WTC11 (cell line): ENCODE results near the gene EVA1C. TPM values are rescaled to one million over a fixed set of nuclear protein-coding genes. Genes with fewer than 3 reads are reported as not detected.

Experiments
- ATAC-seq: fragments of 200-7000 bp; cut with Tn5 transposase; 2 replicates; pipeline ENCODE4 v1.10.0; 2021; ENCODE audit warnings: mild to moderate bottlenecking, moderate library complexity
- CTCF ChIA-PET: fragments of 300-600 bp; sonication (Branson Sonifier 250); formaldehyde crosslinking; loops from one replicate; lab custom pipeline; 2021; ENCODE audit warnings: antibody characterized with exemption; lab: Charles Lee
- POLR2A ChIA-PET: fragments of 350-600 bp; sonication (Branson Sonifier 250); formaldehyde crosslinking; loops from one replicate; lab custom pipeline; 2021; ENCODE audit warnings: antibody characterized with exemption; lab: Charles Lee
- DNase-seq: peaks from one replicate; pipeline ENCODE4 v3.0.0; 2021; ENCODE audit warnings: low spot score
- H3K27ac Mint-ChIP-seq: 2 replicates; pipeline ENCODE4 v1.8.0; 2021; ENCODE audit warnings: mixed read lengths
- H3K27me3 Mint-ChIP-seq: 2 replicates; pipeline ENCODE4 v1.8.0; 2021; ENCODE audit warnings: low read depth, mild to moderate bottlenecking, moderate library complexity, mixed read lengths
- H3K36me3 Mint-ChIP-seq: 2 replicates; pipeline ENCODE4 v1.8.0; 2021; ENCODE audit warnings: mixed read lengths
- H3K4me1 Mint-ChIP-seq: 2 replicates; pipeline ENCODE4 v1.8.0; 2022; ENCODE audit warnings: mixed read lengths
- H3K4me3 Mint-ChIP-seq: 2 replicates; pipeline ENCODE4 v1.8.0; 2021; ENCODE audit warnings: mild to moderate bottlenecking, moderate library complexity, mixed read lengths
- H3K9me3 Mint-ChIP-seq: 2 replicates; pipeline ENCODE4 v1.8.0; 2021; ENCODE audit warnings: mixed read lengths
- AR ChIP-seq: fragments of 250-450 bp; sonication (Bioruptor Pico); IDR thresholded peaks from 2 replicates; pipeline ENCODE4 v1.9.0; 2021; ENCODE audit warnings: mild to moderate bottlenecking
- CDX4 ChIP-seq: fragments of 250-450 bp; sonication (Bioruptor Pico); IDR thresholded peaks from 2 replicates; pipeline ENCODE4 v1.9.0; 2021; ENCODE audit warnings: moderate library complexity, mild to moderate bottlenecking, inconsistent platforms, borderline replicate concordance
- CREB1 ChIP-seq: sonication (generic); formaldehyde crosslinking; IDR thresholded peaks from 2 replicates; pipeline ENCODE4 v1.8.0; 2023; ENCODE audit warnings: mild to moderate bottlenecking, missing genetic modification reagents
- EMX1 ChIP-seq: fragments of 250-450 bp; sonication (Bioruptor Pico); IDR thresholded peaks from 2 replicates; pipeline ENCODE4 v1.8.0; 2021; ENCODE audit warnings: mild to moderate bottlenecking
- ERG ChIP-seq: fragments of 250-450 bp; sonication (Bioruptor Pico); IDR thresholded peaks from 2 replicates; pipeline ENCODE4 v1.8.0; 2021; ENCODE audit warnings: mild to moderate bottlenecking
- ETV6 ChIP-seq: sonication (generic); formaldehyde crosslinking; IDR thresholded peaks from 2 replicates; pipeline ENCODE4 v1.8.1; 2022; ENCODE audit warnings: mild to moderate bottlenecking, missing genetic modification reagents
- FOXK1 ChIP-seq: sonication (generic); formaldehyde crosslinking; IDR thresholded peaks from 2 replicates; pipeline ENCODE4 v1.8.0; 2022; ENCODE audit warnings: mild to moderate bottlenecking, moderate library complexity, missing genetic modification reagents
- HMGA2 ChIP-seq: fragments of 250-450 bp; sonication (Bioruptor Pico); IDR thresholded peaks from 2 replicates; pipeline ENCODE4 v1.4.0; 2021; ENCODE audit warnings: mild to moderate bottlenecking, moderate library complexity
- IRF1 ChIP-seq: sonication (generic); formaldehyde crosslinking; IDR thresholded peaks from 2 replicates; pipeline ENCODE4 v1.8.0; 2023; ENCODE audit warnings: missing genetic modification reagents
- MXD4 ChIP-seq: fragments of 250-450 bp; sonication (Bioruptor Pico); IDR thresholded peaks from 2 replicates; pipeline ENCODE4 v1.8.0; 2021; ENCODE audit warnings: mild to moderate bottlenecking, moderate library complexity, borderline replicate concordance
- NFATC4 ChIP-seq: fragments of 250-450 bp; sonication (Bioruptor Pico); IDR thresholded peaks from 2 replicates; pipeline ENCODE4 v1.9.0; 2021; ENCODE audit warnings: mild to moderate bottlenecking
- NR3C1 ChIP-seq: sonication (generic); formaldehyde crosslinking; conservative IDR thresholded peaks from 2 replicates; pipeline ENCODE4 v1.8.1; 2023; ENCODE audit warnings: low read depth, mild to moderate bottlenecking, missing genetic modification reagents
- PRRX2 ChIP-seq: fragments of 250-450 bp; sonication (Bioruptor Pico); IDR thresholded peaks from 2 replicates; pipeline ENCODE4 v1.8.0; 2021; ENCODE audit warnings: mild to moderate bottlenecking
- SP1 ChIP-seq: sonication (generic); formaldehyde crosslinking; conservative IDR thresholded peaks from 2 replicates; pipeline ENCODE4 v1.8.1; 2022; ENCODE audit warnings: missing genetic modification reagents
- ZNF121 ChIP-seq: sonication (generic); formaldehyde crosslinking; IDR thresholded peaks from 2 replicates; pipeline ENCODE4 v1.8.0; 2023; ENCODE audit warnings: missing genetic modification reagents
- ZNF396 ChIP-seq: fragments of 250-450 bp; sonication (Bioruptor Pico); IDR thresholded peaks from 2 replicates; pipeline ENCODE4 v1.8.0; 2021; ENCODE audit warnings: mild to moderate bottlenecking, moderate library complexity, borderline replicate concordance
- total RNA-seq: library from RNA; stranded (reverse); gene quantifications from 3 replicates; pipeline ENCODE4 v1.2.3, GENCODE V29; 2021
- TF ChIP-seq, protein P1 (sequence below): sonication (generic); formaldehyde crosslinking; IDR thresholded peaks from 2 replicates; pipeline ENCODE4 v1.8.1; 2023; ENCODE audit warnings: mild to moderate bottlenecking, missing genetic modification reagents
- TF ChIP-seq, protein P2 (sequence below): sonication (generic); formaldehyde crosslinking; IDR thresholded peaks from 2 replicates; pipeline ENCODE4 v1.8.0; 2023; ENCODE audit warnings: mild to moderate bottlenecking, missing genetic modification reagents

The EVA1C gene
- total RNA-seq, 1 experiment from 2014 or later = 3.1 TPM

- Mint-ChIP-seq H3K4me1 (peaks cover 2% of the 10 kb centered on the region), H3K4me3 (no peak overlapping the region), H3K9me3 (peaks cover 15% of the 10 kb centered on the region), H3K36me3 (peaks cover 4% of the 10 kb centered on the region; the same call in 1 of the 2 replicates), H3K27ac (peak overlapping the region; percentile 53), H3K27me3 (0 out of 2 replicates have a peak, but pooled peaks cover 2% of the 10 kb centered on the region)
- ChIA-PET POLR2A (no interaction called here), CTCF (interaction anchor here (0.8 to 1.2 kb wide), 5 partner anchors 22 to 114 kb away, joined by 3 to 4 read pairs (median 3); no protein-coding TSS in a partner anchor)
- TF ChIP-seq MXD4 (CRISPR knock-in tag) = no peak
- no peak for TF ChIP-seq ZNF396 (CRISPR knock-in tag)
- TF ChIP-seq, protein P1, sequence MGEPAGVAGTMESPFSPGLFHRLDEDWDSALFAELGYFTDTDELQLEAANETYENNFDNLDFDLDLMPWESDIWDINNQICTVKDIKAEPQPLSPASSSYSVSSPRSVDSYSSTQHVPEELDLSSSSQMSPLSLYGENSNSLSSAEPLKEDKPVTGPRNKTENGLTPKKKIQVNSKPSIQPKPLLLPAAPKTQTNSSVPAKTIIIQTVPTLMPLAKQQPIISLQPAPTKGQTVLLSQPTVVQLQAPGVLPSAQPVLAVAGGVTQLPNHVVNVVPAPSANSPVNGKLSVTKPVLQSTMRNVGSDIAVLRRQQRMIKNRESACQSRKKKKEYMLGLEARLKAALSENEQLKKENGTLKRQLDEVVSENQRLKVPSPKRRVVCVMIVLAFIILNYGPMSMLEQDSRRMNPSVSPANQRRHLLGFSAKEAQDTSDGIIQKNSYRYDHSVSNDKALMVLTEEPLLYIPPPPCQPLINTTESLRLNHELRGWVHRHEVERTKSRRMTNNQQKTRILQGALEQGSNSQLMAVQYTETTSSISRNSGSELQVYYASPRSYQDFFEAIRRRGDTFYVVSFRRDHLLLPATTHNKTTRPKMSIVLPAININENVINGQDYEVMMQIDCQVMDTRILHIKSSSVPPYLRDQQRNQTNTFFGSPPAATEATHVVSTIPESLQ (CRISPR knock-in tag) = no peak
- no peak for TF ChIP-seq NFATC4 (CRISPR knock-in tag)
- no peak for TF ChIP-seq SP1 (CRISPR knock-in tag)
- no peak for TF ChIP-seq NR3C1 (CRISPR knock-in tag)
- no peak for TF ChIP-seq ETV6 (CRISPR knock-in tag)
- TF ChIP-seq CREB1 (CRISPR knock-in tag) = no peak
- TF ChIP-seq IRF1 (CRISPR knock-in tag) = no peak
- TF ChIP-seq HMGA2 (CRISPR knock-in tag) = no peak
- no peak for TF ChIP-seq CDX4 (CRISPR knock-in tag)
- TF ChIP-seq ZNF121 (CRISPR knock-in tag) = no peak
- no peak for TF ChIP-seq PRRX2 (CRISPR knock-in tag)
- no peak for TF ChIP-seq ERG (CRISPR knock-in tag)
- DNase-seq (no peak), ATAC-seq (no peak)
These were observed 104.5 kb downstream of the EVA1C start for GRCh38 chr21:32516756-32517649.

DNA sequence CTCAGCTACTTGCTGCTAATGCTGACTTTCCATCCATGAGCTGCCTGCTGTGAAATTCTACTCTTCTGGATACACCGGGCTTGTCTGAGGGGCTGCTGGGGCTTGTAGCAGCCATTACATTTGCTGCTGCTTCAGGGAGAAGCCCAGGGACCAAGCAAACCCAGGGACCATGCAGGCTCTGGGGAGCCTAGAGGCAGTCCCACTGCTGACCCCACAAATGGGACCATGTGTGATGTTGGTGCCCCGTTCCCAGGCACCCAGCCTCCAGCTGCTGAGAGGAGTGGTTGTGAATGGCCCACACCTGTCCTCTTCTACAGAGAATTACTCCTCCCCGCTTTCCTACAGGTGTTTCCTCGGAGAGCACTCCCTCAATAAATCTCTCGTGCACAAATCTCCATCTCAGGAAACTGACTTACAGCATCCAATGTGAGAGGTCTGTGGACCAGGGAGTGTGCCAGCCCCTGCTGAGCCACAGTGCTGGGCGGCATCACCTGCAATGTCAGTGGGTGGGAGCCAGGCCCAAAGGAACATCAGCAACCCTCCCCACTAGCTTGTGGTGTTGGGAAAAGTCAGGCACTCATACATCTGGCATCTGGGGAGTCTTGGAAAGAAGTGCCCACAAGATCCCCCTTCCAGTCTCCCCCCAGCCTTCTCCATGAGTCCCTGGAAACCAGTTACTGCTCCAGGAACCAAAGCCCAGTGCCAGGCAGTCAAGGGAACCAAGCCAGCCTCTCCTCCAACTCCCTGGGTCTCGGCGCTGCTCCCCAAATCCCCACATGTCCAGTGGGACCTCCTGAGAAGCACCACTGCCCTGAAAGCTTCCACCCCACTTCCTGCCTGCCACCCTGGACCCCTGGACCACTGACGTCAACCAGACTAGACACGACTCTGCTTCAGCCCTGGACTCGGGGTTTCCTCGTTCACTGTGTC lies 107.7 kb downstream of the EVA1C start:
- Mint-ChIP-seq H3K27ac (peak overlapping the region; percentile 34), H3K4me3 (no peak overlapping the region), H3K36me3 (peaks cover 4% of the 10 kb centered on the region; the same call in 1 of the 2 replicates), H3K27me3 (0 out of 2 replicates have a peak, but pooled peaks cover 2% of the 10 kb centered on the region), H3K9me3 (peaks cover 15% of the 10 kb centered on the region), H3K4me1 (peaks cover 27% of the 10 kb centered on the region)
- ChIA-PET POLR2A (no interaction called here), CTCF (interaction anchor here (1.4 to 1.8 kb wide), 2 partner anchors 49 to 81 kb away, joined by 5 to 6 read pairs; no protein-coding TSS in a partner anchor)
- no peak for ATAC-seq
- DNase-seq = no peak
- TF ChIP-seq CDX4 (CRISPR knock-in tag) (no peak), EMX1 (CRISPR knock-in tag) (no peak), MXD4 (CRISPR knock-in tag) (no peak), NFATC4 (CRISPR knock-in tag) (no peak), FOXK1 (CRISPR knock-in tag) (no peak), AR (CRISPR knock-in tag) (no peak)
- TF ChIP-seq, protein P2, sequence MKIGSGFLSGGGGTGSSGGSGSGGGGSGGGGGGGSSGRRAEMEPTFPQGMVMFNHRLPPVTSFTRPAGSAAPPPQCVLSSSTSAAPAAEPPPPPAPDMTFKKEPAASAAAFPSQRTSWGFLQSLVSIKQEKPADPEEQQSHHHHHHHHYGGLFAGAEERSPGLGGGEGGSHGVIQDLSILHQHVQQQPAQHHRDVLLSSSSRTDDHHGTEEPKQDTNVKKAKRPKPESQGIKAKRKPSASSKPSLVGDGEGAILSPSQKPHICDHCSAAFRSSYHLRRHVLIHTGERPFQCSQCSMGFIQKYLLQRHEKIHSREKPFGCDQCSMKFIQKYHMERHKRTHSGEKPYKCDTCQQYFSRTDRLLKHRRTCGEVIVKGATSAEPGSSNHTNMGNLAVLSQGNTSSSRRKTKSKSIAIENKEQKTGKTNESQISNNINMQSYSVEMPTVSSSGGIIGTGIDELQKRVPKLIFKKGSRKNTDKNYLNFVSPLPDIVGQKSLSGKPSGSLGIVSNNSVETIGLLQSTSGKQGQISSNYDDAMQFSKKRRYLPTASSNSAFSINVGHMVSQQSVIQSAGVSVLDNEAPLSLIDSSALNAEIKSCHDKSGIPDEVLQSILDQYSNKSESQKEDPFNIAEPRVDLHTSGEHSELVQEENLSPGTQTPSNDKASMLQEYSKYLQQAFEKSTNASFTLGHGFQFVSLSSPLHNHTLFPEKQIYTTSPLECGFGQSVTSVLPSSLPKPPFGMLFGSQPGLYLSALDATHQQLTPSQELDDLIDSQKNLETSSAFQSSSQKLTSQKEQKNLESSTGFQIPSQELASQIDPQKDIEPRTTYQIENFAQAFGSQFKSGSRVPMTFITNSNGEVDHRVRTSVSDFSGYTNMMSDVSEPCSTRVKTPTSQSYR (CRISPR knock-in tag) = no peak
